Activated gamma-delta T cell (primary cell): ENCODE results near the gene GSTA4.
"Not testable (repeated sequence)": the region's sequence is repeated elsewhere in the genome, so short reads cannot be mapped to it uniquely, and the experiment has no call there.

ENCODE experiments used
- DNase-seq: peaks from one replicate; lab custom pipeline; 2025; lab: John Stamatoyannopoulos, UW

The GSTA4 gene

DNA sequence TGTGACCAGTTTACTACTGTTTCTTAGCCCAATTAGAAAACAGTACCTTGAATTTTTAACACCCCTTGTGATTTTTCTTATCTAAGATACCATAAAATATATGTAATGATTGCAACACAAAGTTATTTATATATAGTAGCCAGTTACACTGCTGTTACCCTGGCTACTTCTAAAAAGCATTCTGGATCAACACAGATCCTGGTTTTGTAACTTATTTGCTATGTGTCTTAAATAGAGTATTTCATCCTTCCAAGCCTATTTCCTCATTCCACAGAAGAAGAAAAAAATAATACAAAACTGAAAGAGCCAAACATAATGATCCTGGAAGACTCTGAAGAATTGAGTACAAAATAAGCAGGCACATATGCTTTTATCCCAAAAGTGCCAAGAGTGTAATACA lies 19.0 kb upstream of the GSTA4 start:
- DNase-seq = no peak

DNA sequence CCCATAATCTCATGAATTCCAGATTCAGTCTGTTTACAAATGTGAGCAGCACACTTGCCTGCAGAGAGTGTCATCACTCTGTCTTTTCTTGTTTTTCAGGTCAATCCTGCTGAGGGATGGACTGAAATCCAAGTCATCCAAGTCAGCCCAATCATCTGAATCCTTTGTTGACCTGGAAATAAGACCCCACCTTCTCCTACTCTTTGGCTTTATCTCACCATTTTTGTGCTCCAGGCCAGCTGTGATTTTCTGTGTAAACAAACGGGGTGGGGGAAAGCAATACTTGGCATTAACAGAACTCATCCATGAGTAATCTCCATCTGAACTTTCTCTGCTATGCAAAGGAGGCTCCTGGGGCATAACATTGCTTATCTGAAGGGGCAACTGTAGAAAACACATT lies 16.9 kb upstream of the GSTA4 start:
- no peak for DNase-seq

DNA sequence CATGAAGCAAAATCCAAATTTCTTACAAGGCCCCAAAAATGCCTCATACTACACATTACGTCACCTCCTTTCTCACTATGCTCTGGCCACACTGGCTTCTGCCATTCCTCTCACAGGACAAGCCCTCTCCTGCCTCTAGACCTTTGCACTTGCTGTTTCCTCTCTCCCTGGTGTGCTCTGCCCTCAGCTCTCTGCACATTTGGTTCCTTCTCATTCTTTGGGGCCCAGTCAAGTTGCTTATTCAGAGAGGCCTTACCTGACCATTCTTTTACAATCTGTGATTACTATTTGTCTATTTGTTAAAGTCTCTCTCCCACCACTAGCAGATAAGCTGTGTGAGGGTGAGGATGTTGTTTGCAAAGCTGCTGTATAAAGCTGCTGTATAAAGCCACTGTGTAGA lies 15.4 kb upstream of the GSTA4 start:
- DNase-seq = no peak

DNA sequence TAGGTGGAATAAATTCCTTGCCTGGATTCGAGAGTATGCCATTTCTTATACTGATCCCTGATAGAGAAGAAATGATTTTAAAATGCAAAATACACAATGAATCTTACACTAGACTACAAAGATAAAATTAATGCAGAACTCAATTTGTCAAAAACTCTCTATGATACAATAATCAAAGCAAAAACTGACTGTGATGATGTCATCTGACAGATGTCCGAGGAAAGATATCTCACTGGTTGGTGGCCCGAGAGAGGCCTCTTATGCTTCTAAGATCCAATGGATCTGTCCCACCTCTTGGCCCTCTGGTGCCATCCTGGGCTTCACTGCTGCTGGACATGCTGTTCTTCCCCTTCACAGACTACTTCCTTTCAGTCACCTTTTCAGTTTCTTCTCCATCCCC lies 14.4 kb upstream of the GSTA4 start:
- no peak for DNase-seq

DNA sequence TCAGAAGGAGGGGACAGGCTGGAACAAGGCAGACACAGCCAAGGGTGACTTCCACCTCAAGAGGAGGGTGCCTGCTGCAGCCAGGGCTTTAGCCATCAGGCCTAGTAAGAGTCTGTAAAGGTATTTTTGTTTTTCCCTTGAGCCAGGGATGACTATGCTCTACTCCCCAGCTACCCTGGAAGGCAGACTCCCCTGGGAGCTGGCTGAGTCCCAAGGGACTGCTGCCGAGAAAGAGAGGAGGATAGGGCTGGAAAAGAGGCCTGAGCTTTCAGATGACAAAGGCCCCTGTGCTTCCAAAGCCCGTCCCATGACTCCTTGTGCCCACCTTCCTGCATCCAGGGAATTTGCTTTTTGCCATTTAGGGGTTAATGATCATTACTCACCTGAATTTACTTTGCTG lies 14.0 kb upstream of the GSTA4 start:
- no peak for DNase-seq

DNA sequence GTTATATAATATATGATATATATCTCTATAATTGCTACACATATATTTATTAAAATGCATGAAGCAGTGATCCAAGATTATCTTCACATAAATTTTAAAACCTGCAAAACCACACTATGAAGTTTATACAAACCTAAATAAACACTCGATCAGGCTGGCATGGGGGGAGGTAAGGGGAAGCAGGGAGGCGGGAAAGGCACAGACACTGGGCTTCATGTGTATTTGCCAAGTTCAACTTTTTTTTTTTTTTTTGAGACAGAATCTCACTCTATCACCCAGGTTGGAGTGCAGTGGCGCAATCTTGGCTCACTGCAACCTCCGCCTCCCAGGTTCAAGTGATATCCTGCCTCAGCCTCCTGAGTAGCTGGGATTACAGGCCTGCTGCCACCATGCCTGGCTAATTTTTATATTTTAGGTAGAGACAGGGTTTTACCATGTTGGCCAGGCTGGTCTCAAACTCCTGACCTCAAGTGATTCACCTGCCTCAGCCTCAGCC lies 13.2 kb upstream of the GSTA4 start:
- DNase-seq = not testable (repeated sequence)

DNA sequence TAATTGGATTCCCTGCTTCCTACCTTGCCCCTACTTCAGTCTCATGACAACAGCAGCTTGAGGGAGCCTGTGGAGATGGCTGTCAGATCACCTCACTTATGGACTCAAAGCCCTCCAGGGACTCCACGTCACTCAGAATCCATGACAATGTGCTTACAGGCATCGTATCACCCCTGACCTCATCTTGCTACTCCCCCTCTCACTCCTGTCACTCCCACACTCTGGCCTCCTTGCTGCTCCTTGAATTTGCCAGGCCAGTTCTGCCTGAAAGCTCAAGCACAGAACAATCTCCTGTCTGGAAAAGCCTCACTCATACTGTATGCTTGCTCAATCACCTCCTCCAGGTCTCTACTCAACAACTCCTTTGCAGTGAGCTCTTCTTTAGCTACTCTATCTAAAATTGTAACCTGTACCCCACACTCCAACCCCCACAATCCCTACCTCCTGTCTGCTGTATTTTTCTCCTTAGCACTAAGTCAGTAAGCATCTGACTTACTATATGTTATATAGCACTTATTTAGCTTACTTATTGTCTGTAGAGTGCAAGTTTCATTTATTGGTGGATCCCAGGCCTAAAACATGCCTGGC lies 10.7 kb upstream of the GSTA4 start:
- no peak for DNase-seq

DNA sequence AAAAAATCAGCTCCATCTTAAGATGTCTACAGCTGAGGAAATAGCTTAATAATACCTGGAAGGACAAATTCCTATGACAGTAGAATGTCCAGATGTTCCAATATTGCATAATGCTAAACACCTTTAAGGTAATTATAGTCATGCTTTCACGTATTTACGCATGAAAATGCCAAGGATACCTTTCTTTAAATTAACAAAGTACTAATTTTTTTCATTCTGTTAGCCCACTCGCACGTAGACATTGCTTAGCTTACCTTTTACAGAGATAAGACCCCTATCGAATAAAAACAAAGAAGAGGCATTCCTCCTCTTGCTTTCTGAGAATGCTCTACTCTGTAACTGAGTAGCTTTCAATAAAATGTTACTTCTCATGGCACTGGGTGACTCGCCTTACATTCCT lies 4.4 kb upstream of the GSTA4 start:
- no peak for DNase-seq

DNA sequence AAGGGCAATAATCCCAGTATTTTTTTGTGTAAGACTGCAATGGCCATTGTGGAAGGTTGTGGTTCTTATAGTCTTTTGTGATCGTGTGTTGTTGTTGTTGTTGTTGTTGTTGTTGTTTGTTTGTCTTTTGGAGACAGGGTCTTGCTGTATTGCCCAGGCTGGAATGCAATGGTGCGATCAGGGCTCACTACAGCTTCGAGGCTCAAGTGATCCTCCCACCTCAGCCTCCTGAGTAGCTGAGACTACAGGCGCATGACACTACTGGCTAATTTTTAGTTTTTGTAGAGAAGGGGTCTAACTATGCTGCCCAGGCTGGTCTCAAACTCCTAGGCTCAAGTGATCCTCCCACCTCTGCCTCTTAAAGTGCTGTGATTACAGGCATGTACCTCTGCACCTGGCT lies 3.5 kb upstream of the GSTA4 start:
- DNase-seq = no peak

DNA sequence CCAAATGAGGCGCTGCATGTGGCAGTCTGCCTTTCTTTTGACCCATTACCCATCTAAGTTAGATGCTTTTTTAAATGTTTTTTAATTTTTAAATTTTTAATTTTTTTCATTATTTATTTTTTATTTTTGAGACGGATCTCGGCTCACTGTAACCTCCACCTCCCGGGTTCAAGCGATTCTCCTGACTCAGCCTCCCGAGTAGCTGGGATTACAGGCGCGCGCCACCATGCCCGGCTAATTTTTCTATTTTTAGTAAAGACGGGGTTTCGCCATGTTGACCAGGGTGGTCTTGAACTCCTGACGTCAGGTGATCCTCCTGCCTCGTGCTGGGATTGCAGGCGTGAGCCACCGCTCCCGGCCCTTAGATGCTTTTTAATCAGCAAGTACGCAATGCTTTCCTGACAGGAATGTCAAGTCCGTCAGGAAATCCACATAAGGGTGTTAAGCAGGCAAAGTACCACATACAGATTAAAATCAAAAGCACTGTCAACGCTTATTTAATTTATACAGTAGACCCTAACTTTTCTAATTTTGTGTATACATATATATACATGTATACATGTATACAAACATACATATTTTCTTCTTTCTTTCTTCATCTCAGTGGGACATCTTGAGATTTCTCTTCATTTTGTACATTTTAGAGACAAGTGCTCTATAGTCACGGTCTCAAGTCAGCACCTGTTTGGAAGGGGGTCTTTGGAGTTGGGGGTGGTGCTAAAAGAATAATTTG lies 995 bp upstream of the GSTA4 start:
- DNase-seq = no peak

DNA sequence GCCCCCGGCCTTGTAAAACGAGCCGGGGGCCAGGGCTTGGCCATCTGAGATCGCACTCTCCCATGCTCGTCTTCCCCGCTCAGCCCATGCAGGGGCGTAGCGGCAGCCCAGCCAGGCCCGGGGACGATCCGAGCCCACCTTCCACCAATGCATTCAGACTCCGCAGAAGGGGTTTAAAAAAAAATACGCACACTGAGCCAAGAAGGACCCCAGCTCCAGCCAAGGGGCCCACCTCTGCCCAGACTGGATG lies 320 bp downstream of the GSTA4 start:
- peak; percentile 10 for DNase-seq

DNA sequence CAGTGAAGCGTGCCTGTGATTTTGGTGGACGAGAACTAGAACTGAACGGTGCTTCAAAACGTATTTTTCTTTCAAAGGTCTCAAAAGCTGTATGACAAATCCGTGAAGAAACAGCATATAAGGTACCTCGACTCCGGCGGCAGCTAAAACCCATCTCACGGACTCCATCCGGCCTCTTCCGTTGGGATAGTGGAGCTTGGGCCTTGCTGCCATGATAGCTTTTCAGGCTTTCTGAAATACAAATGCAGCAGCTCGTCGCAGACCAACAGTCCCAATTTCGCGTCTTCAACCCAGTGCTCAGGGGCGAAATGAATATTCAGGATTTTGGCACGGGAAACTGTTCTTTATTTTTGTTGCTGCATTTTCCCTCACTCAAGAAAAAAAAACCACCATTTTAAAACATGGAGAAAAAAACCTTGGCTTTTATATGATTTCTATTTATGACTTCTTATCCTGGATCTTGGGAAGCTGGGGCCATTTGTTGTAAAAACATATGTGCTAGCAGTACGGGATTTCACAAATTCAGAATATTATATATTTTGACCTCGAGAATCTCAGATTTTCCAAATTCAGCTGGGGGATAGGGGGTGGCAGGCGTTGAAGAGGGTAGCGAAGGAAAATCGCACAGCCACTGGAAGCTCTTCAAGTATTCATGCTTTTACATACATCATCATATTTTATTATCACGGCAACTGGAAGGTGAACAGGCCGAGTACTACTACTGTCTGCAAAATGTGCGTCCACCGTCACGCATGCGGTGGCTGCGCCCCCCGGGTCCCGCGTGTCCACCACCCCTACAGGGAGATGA lies 849 bp downstream of the GSTA4 start:
- DNase-seq = no peak

DNA sequence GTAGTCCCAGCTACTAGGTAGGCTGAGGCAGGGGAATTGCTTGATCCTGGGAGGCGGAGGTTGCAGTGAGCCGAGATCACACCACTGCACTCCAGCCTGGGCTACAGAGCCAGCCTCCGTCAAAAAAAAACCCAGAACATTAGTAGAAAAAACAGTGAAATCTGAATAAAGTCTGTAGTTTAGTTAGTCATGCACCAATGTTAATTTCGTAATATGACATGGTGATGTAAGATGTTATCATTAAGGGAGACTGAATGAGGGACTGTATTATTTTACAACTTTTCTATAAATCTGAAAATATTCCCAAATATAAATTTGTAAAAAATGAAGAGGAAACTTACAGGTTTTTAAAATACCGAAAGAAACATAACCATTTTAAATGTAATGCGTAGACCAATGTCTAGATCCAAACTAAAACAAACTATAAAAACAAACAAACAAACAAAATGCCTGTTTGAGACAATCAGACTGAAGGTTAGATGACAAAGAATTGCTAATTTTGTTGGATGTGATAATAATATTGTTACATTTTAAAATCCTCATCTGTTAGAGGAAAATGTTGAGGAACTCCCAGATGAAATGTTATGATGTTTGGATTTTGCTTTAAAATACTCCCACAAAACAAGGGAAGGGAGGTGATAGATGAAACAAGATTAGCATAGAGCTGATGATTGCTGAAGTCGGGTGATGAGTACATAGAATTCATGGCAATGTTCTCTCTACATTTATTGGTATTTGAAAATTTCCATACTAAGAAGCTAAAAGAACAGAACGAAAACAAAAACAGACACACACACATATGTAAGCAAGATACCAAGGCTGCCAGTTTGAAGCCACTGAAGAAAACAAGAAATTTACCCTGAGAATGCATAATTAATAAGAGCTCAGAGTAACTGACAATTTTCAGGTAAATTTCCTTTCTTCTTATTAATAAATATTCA lies 1.8 kb downstream of the GSTA4 start:
- DNase-seq = no peak

DNA sequence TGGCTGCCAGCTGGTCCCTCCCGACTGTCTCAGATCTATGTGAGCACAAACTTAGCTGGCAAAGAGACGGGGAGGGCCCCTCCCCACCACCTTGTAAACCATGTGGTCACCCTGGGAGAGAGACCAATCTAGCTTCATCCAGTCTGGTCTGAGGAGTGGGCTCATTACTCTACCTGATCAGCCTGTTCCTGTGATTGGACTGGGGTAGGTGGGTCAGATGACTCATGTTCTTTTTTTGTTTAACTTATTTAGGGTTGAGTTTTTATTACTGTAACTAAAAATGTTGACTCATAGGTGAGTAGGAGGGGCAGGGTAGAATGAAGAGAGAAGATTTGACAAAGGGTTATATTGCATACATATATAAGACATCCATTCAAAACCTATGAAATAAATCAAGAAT lies 4.7 kb downstream of the GSTA4 start:
- DNase-seq = no peak

DNA sequence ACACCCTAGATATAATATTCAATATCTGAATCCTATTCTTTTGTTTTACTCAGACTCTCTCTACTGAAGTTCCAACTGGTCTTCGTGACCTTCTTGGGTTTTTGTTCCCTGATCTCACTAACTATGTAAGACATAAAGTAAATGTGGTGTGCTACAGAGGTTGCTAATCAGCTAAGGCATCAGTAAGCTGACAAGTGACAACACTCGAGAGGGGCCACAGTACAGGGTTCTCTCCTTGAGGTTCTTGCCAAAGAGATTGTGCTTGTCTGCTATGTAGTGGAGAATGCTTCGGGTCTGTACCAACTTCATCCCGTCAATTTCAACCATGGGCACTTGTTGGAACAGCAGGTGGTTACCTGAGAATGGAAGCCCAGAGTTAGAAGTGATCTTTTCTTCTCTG lies 9.9 kb downstream of the GSTA4 start:
- DNase-seq = no peak

DNA sequence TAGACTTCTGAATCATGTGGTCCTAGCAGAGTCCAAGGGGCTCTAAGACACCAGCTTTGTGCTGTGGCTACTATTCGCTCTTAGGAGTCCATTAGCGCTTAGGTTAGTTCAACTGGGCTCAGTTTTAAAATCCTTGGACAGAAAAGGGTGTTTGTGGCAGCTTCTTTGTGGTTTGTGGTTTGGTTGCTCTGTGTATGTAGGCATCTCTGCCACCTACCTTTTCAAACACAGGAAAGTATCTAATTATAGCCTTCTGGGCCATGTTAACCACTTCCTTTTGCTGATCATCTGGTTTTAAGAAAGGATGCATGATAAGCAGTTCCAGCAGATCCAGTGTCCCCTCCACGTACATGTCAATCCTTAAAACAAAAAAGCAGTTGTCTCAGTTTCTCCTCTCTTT lies 10.8 kb downstream of the GSTA4 start:
- no peak for DNase-seq

DNA sequence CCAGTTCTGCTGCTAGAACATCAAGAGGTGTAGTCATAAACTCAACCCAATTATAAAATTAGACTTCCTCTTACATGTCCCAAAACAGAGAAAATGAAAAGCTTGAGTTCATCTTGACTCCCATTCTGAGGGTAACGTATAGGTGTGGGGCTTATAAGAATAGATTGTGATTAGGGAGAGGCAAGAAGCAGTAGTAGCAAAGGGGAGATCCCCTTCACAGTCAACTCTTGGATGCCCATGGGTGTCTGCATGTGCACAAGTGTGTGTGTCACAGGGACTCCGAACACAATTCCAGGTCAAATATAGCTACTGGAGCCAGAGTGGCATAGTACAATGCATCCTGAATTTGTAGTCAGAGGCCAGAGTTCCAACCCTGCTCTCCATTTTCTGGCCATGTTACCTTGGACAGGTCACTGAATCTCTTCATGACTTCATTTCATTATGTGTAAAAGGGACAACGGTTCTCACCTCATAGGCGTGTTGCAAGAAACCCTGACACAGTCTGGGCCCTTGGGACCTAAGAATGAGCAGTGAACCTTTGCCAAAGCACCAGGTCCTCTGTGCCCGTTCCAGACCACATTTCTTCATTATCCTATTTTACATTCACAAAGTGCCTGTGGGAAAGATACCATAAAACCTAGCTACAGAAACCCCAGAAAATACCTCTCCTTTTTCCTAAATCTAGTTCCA lies 11.8 kb downstream of the GSTA4 start:
- no peak for DNase-seq

DNA sequence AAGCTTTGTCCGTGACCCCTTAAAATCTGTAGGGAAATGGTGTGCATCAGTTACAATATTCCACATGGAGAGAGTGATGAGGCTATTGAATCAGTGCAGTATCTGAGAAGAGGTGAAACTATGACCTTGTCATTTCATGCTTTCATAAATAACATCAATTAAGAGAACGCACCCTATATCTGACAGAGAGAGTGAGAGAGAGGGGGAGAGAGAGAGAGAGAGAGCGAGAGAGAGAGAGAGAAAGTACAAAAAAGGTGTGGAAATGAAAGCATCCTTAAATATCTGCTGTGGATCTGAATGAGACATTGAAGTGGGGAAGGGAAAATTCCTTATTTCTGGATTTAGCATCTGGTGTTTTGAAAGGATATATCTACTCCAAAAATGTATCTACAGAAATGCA lies 12.4 kb downstream of the GSTA4 start:
- DNase-seq = no peak

DNA sequence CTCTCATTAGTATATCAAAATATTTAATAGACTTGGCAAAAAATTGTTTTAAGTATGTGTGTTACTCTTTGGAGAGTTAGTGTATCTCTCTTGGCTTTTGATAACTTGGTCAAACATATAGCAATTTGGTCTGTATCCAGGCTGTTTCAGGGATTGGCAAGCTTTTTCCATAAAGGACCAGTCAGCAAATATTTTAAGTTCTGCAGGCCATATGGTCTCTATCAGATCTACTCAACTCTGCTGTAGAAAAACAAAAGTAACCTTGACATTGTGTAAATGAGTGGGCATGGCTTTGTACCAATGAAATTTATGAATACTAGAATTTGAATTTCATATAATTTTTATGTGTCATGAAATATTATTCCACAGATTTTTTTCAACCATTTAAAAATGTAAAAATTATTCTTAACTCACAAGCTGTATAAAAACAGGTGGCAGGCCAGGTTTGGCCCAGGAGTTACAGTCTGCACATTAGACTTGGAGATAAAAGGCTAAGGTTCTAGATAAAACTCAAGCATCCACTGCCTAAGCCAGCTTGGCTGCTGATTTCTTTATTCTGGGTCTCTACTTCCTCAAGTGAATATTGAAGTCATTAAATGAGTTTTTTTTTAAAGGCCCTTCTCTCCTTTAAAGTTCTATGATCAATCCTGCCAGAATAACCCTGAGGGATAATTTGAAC lies 13.7 kb downstream of the GSTA4 start:
- DNase-seq = no peak

DNA sequence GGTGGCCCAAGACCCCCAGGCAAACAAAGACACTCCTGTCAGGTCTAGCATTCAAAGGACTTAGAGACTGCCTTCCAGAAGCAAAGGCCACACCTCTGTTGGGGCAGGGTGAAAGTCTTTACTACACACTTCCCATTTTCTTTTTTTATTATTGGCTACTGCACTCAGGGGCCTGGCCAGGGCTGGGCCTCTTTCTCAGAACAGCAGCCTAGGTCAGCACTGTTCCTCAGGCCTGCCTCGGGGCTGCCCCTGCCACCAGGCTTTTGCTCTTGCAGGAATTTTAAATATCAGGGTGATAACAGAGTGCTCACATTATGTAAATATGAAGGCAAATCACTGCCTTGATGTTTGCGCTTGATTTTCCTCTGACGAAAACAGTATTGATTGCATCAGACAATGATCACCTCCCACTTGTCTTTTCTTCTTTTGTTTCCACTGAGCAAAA lies 18.5 kb downstream of the GSTA4 start:
- DNase-seq = no peak

DNA sequence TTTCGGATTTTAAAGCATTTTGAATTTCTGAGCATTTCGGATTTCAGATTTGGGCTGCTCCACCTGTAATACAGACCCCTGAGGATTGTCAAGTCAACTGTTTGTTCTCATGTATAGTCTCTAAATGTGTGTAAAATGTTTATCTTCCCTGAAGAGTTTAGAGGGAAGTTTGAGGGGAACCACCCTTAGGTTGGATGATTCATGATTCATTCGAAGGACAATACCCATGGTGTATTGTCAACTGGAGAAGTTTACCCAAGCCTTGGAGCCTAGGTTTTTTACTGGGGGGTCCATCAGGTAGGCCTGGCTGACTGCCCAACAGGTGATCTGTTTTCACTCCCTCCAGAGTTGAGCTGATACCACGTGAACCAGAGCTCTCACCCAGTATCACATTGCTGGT lies 18.9 kb downstream of the GSTA4 start:
- DNase-seq = no peak
